ENCODE results near the gene OFD1. TPM values are rescaled to one million over a fixed set of nuclear protein-coding genes. Genes with fewer than 3 reads are reported as not detected.

Gene OFD1
- total RNA-seq, 1 donor from 2014 or later = 33.2 TPM

- no peak for DNase-seq (ENCODE audit: low spot score)
These were observed 18.1 kb downstream of the OFD1 start for GRCh38 chrX:13752646-13753045.

- no peak for DNase-seq (ENCODE audit: low spot score)
These were observed 20.2 kb downstream of the OFD1 start for GRCh38 chrX:13754765-13755164.

GRCh38 chrX:13755254-13755653 lies 20.7 kb downstream of the OFD1 start:
- DNase-seq (ENCODE audit: low spot score) = no peak

- DNase-seq (ENCODE audit: low spot score) = no peak
These were observed 21.8 kb downstream of the OFD1 start for GRCh38 chrX:13756381-13756780.

DNA sequence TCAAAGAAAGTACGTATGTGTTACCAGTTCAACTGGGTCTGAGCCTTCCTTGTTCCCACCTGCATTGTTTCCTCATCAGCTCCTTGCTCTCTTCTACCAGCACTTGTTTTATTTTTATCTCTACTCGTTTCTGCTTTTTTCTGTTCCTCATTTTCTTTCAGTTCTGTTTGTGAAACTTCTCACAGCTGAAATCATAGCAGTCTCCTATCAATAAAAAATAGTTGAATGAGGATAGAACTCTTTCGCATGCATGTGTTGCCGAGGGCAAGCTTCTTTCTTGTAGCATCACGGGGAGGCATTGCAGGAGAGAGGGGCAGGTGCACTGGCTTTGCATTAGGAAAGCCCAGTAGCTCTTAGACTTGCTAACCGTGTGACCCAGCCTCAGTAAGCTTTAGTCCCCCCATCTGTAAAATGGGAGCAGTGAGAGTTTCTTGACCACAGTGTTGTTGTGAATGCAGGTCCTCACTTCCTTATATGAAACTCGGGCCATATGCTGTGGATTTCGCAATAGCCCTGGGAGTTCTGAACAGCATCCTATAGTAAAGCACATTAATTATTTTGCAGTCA lies 24.7 kb downstream of the OFD1 start:
- DNase-seq (ENCODE audit: low spot score) = no peak

DNA sequence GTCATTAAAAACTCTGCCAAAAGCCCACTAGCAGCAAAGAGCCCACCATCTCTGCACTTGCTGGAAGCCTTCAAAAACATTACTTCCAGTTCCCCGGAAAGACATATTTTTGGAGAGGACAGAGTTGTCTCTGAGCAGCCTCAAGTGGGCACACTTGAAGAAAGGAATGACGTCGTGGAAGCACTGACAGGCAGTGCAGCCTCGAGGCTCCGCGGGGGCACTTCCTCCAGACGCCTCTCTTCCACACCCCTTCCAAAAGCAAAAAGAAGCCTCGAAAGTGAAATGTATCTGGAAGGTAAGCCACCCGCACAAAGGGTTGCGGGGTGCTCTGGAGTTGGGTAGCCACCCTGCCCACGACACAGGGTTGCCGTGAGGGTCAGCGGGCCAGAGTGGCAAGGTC lies 25.9 kb downstream of the OFD1 start:
- DNase-seq (ENCODE audit: low spot score) = no peak

- no peak for DNase-seq (ENCODE audit: low spot score)
These were observed 27.3 kb downstream of the OFD1 start for GRCh38 chrX:13761606-13762414.

- DNase-seq (ENCODE audit: low spot score) = no peak
These were observed 28.9 kb downstream of the OFD1 start for GRCh38 chrX:13763489-13763888.

GRCh38 chrX:13764281-13764680 lies 29.7 kb downstream of the OFD1 start:
- no peak for DNase-seq (ENCODE audit: low spot score)

- DNase-seq (ENCODE audit: low spot score) = no peak
These were observed 30.2 kb downstream of the OFD1 start for GRCh38 chrX:13764765-13765164.

DNA sequence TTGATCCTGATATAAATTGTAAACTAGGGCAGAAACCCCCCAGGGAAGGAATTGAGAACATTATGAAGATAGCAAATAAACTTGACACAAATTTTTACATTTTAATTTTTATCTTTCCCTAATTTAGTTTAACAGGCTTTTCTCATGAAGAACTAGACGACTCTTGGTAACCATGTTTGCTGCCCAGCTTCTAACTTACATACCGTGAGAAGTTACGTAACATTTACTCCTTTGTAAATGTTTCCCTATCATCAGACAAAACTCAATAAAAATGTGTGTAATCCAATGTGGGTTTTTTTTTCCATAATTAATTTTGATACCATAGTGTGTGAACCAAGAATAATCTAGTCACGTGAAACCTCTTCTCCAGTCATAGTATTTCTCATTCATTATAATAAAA lies 34.4 kb downstream of the OFD1 start:
- no peak for DNase-seq (ENCODE audit: low spot score)

DNA sequence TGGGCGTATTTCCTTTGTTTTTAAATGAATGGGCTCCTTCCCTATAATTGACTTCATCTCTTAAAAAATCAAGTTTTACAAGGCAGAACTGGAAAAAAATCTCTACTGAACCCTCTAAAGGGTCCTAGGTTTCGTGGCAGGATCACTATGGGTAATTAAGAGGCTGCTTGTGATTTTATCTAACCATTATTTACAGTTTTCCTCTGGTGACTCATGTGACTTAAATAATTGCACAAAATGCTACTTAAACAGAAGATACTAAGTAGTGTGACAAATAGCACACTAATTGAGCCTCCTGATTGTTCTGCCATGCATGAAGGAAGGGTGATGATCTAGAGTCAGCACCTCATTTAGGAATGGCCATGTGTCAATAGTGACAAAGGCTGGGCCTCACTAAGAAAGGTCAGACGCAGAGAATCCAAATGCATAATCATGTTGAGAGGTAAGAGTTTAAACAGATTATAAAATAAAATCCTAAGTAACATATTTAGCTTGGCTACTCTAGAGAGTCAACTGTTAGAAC lies 35.5 kb downstream of the OFD1 start:
- DNase-seq (ENCODE audit: low spot score) = no peak

GRCh38 chrX:13774696-13775095 lies 40.1 kb downstream of the OFD1 start:
- no peak for DNase-seq (ENCODE audit: low spot score)

DNA sequence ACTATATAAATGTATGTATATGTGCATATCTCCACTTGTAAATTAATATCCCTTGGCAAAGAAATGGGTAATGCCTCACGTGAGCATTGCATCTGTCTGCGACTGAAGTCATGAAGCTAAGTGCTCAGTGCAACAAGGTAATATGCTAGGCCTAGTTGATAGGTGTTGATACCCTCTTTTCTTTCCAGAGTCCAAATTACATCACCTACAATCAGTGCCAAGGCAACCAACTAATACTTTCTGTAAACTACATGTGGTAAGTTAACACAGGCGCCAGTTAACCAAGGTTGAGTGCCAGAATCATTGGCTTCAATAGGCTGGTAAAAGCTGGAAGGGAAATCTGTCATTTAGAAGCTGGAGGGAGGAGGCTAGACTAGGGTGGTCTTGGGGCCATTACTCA lies 41.3 kb downstream of the OFD1 start:
- DNase-seq (ENCODE audit: low spot score) = no peak

DNA sequence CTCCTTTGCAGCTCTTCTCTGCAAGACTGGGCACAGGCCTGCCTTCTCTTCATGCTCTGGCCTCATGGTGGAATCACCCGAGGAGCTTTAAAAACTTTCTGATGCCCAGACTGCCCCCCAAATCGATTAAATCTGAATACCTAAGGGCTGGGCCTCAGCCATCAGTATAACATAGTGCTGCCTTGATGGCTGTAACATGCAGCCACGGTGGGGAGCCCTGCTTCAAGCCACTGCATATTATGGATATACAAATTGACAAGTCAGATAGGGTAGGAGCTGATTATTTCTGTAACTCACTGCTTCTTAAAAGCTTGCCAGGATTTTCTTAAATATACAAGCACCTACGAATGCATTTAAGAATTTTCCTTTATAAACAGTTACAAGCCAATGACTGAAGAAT lies 41.8 kb downstream of the OFD1 start:
- DNase-seq (ENCODE audit: low spot score) = no peak

GRCh38 chrX:13778916-13779315 lies 44.4 kb downstream of the OFD1 start:
- DNase-seq (ENCODE audit: low spot score) = no peak

- no peak for DNase-seq (ENCODE audit: low spot score)
These were observed 46.4 kb downstream of the OFD1 start for GRCh38 chrX:13780868-13781427.

DNA sequence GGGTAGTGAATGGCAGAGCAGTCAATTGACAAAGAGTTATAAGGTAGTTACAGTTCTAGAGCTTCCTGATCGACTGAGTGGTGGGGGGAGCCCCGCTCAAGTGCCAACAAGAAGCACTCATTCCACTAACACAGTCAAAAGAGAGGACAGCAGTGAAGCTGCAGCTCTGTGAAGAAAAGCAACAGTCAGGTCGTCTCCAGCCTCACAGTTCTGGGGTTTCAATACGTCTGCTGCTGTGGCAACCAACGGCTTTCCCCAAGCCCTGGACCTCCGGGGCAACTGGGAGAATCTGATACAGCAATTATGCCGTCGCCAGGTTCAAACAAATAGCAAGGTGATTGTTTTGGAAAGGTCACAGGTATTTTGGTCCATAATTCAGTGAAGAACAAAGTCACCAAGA lies 51.5 kb downstream of the OFD1 start:
- DNase-seq (ENCODE audit: low spot score) = no peak

- DNase-seq (ENCODE audit: low spot score) = no peak
These were observed 55.9 kb downstream of the OFD1 start for GRCh38 chrX:13790206-13791131.

DNA sequence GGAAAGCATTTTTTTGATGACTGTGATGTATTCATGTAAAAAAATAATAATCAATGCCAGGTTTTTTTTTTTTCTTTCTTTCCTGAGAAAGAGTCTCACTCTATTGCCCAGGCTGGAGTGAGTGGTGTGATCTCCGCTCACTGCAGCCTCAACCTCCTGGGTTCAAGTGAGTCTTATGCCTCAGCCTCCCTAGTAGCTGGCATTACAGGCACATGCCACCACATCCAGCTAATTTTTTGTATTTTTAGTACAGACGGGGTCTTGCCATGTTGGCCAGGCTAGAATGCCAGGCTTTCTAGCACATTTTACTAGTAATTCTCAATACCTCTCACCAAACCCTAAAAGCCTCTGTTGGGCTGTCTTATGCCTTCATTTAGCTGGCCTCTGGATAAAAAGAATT lies 56.6 kb downstream of the OFD1 start:
- no peak for DNase-seq (ENCODE audit: low spot score)

DNA sequence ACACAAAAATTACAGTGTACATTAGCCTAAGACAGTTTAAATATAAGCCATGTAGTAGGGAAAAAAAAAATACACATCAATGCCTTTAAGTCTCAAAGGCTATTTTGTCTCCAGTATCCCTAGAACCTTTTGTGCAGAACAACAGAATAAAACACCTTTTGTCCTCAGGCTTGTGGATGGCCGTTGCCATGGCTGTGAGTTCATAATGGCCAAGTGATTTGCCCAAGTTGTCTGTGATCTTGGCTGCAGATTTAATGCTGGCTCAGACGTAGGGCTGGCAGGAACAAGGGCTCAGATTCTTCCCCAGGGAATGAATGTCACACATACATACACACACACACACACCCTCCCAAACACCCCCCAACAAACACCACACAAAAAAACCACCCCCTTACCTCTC lies 57.0 kb downstream of the OFD1 start:
- DNase-seq (ENCODE audit: low spot score) = no peak

DNA sequence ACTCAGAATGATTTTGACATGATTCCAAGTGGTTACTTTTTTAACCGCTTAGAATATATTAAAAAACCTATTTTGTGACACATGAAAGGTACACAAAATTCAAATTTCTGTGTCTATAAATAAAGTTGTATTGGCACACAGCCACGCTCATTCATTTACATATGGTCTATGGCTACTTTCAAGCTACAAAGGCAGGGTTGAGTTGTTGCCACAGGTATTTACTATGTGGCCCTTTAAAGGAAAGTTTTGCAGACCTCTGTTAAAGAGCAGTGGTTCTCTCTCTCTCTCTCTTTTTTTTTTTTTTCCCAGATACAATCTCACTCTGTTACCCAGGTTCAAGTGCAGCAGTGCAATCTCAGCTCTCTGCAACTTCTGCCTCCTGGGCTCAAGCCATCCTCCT lies 59.3 kb downstream of the OFD1 start:
- no peak for DNase-seq (ENCODE audit: low spot score)
